Keratinocyte (primary cell): ENCODE data around the gene DAPK3. TPM values are rescaled to one million over a fixed set of nuclear protein-coding genes. Genes with fewer than 3 reads are reported as not detected.

Experiments
- DNase-seq: peaks from one replicate; pipeline ENCODE4 v3.0.0-alpha.2; 2011; ENCODE audit warnings: low read depth, missing footprints, low spot score
- FAIRE-seq: peaks from 2 replicates; lab custom pipeline; 2011; peaks lifted over from hg19 to GRCh38; lab: Jason Lieb, UNC
- H2AFZ ChIP-seq: 2 replicates; pipeline ENCODE4 v1.6.0; 2012; ENCODE audit warnings: low read length, control low read depth, inconsistent platforms; ENCODE audit not compliant: control insufficient read depth
- H3K27ac ChIP-seq: 2 replicates; pipeline ENCODE4 v1.5.1; 2011; ENCODE audit warnings: low read length; ENCODE audit not compliant: control insufficient read depth, insufficient read depth
- H3K27me3 ChIP-seq: 3 replicates; pipeline ENCODE4 v1.6.0; 2011; ENCODE audit warnings: low read length; ENCODE audit not compliant: control insufficient read depth, insufficient read depth; ENCODE audit errors: extremely low read depth
- H3K36me3 ChIP-seq, 2 experiments: 2 replicates in 1 of 2; 3 replicates in 1 of 2; pipeline ENCODE4 v1.5.1; 2011; ENCODE audit warnings: low read length in 2 of 2, mild to moderate bottlenecking in 1 of 2; ENCODE audit not compliant: control insufficient read depth in 2 of 2, insufficient read depth in 2 of 2; ENCODE audit errors: extremely low read depth in 1 of 2
- H3K4me1 ChIP-seq: 3 replicates; pipeline ENCODE4 v1.5.1; 2011; ENCODE audit warnings: low read length; ENCODE audit not compliant: control insufficient read depth, insufficient read depth; ENCODE audit errors: extremely low read depth
- H3K4me2 ChIP-seq: 3 replicates; pipeline ENCODE4 v1.6.0; 2011; ENCODE audit warnings: low read depth, low read length; ENCODE audit not compliant: control insufficient read depth, insufficient read depth; ENCODE audit errors: extremely low read depth
- H3K4me3 ChIP-seq, 3 experiments: fragments of 200-600 bp in 1 of 3; sonication (generic) in 1 of 3; 2 replicates in 2 of 3; 3 replicates in 1 of 3; pipeline ENCODE4 v1.5.1; 2011 to 2016; ENCODE audit warnings: low read length in 3 of 3, mild to moderate bottlenecking in 3 of 3, control low read depth in 2 of 3, inconsistent platforms in 1 of 3, low read depth in 1 of 3, mixed read lengths in 1 of 3, mixed run types in 1 of 3, moderate library complexity in 1 of 3; ENCODE audit not compliant: control insufficient read depth in 2 of 3, insufficient read depth in 2 of 3; ENCODE audit errors: extremely low read depth in 1 of 3
- H3K79me2 ChIP-seq: 2 replicates; pipeline ENCODE4 v1.6.0; 2012; ENCODE audit warnings: low read length; ENCODE audit not compliant: control insufficient read depth, insufficient read depth
- H3K9ac ChIP-seq: 3 replicates; pipeline ENCODE4 v1.6.0; 2011; ENCODE audit warnings: low read length; ENCODE audit not compliant: control insufficient read depth, insufficient read depth; ENCODE audit errors: extremely low read depth
- H3K9me1 ChIP-seq: 3 replicates; pipeline ENCODE4 v1.6.0; 2011; ENCODE audit warnings: low read length; ENCODE audit not compliant: control insufficient read depth, insufficient read depth; ENCODE audit errors: extremely low read depth
- H3K9me3 ChIP-seq: 2 replicates; pipeline ENCODE4 v1.5.1; 2012; ENCODE audit warnings: low read depth, low read length; ENCODE audit not compliant: control insufficient read depth
- H4K20me1 ChIP-seq: 3 replicates; pipeline ENCODE4 v1.6.0; 2011; ENCODE audit warnings: low read length; ENCODE audit not compliant: control insufficient read depth, insufficient read depth; ENCODE audit errors: extremely low read depth
- CTCF ChIP-seq, 3 experiments: IDR thresholded peaks in 1 of 3; conservative IDR thresholded peaks in 1 of 3; optimal IDR thresholded peaks in 1 of 3; 2 replicates in 2 of 3; 3 replicates in 1 of 3; pipeline versions ENCODE3 to v1.5.1; 2011; ENCODE audit warnings: low read length in 3 of 3, mild to moderate bottlenecking in 3 of 3, moderate library complexity in 2 of 3, control low read depth in 1 of 3, inconsistent platforms in 1 of 3; ENCODE audit not compliant: insufficient read depth in 2 of 3; ENCODE audit errors: extremely low read depth in 1 of 3
- EZH2 ChIP-seq: IDR thresholded peaks from one replicate; pipeline ENCODE4 v1.6.1; 2012; ENCODE audit warnings: inconsistent platforms, mild to moderate bottlenecking, low read length, moderate library complexity
- dilution Hi-C: fragments of 300-500 bp; cut with MboI; formaldehyde crosslinking; loops from one replicate; pipeline ENCODE4 v1.7.0; 2020; ENCODE audit warnings: low sequenced_read_pairs; ENCODE audit not compliant: extremely low pct_ligation_motif_present
- polyA plus RNA-seq, 5 experiments: library from polyadenylated mRNA; depleted of rRNA in 3 of 5; stranded (reverse) in 3 of 5; stranded (forward) in 1 of 5; unstranded in 1 of 5; fragments of >200 nt; gene quantifications; 1 replicate in 1 of 5; 2 replicates in 3 of 5; 3 replicates in 1 of 5; pipeline versions ENCODE4 v1.2.1 to v1.2.3, GENCODE V29; 2011 to 2012; ENCODE audit warnings: missing spikeins in 2 of 5, low read depth in 1 of 5, low replicate concordance in 1 of 5

Gene DAPK3
- polyA plus RNA-seq, 1 donor (not counting 4 experiments of a cell fraction or from before 2014, with no cell fraction given): 57.3 TPM

DNA sequence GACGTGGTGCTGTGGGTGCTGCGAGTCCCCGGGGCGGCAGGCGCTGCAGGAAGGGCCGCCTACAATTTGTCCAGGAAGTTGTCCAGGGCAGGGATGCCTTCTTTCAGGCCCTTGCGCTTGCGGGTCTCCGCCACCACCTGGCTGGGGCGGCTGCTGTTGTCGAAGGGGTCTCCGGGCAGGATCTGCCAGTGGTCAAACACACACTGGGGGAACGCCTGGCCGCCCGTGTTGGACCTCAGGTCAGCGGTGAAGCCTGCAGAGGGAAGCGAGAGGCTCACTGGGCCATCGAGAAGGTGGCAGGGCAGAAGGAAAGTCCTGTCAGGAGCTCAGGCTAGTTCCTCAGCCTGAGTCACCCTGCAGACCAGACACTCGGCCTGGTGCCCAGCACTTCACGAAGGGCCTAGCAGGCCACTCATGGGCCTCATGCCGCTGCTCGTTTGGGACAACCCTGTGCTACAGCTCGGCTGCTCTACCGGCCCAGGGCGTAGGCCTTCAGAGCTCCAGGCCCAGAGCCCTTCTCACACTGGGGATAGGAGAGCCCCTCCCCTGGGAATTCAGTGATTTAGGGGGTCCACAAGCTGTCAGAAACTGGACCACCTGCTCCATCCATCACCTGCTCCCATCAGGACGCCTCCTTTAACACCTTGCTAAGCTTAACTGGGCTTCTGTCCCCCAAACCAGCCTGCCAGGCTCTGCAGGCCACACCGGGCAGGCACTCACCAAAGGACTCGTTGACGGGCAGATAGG, 5.8 kb upstream of the DAPK3 start:
- no peak overlapping the region for H3K9ac ChIP-seq
- TF ChIP-seq EZH2: no peak
- TF ChIP-seq CTCF (optimal IDR thresholded peaks at IDR 0.05 in 1 of 3, IDR thresholded peaks at IDR 0.05 in 1 of 3, conservative IDR thresholded peaks at IDR 0.05 in 1 of 3; ENCODE audit: extremely low read depth in 1 of 3, insufficient read depth in 2 of 3, low read length in 3 of 3): no peak
- peaks cover 6% of the 10 kb centered on the region for H3K9me1 ChIP-seq
- H3K36me3 ChIP-seq: peaks cover 57 to 59% of the 10 kb centered on the region in 2 experiments
- H3K9me3 ChIP-seq: no peaks in the 10 kb centered on the region
- H3K27me3 ChIP-seq: no peaks in the 10 kb centered on the region
- no peak overlapping the region for H3K27ac ChIP-seq
- no peaks in the 10 kb centered on the region for H3K4me1 ChIP-seq
- DNase-seq (peak; percentile 61), FAIRE-seq (no peak)
- peaks cover 70% of the 10 kb centered on the region for H4K20me1 ChIP-seq
- no peak overlapping the region for H3K4me3 ChIP-seq
- dilution Hi-C loops: no loop called here
- H2AFZ ChIP-seq: no peak overlapping the region
- H3K4me2 ChIP-seq: no peak overlapping the region
- H3K79me2 ChIP-seq: peaks cover 57% of the 10 kb centered on the region

- no peak overlapping the region for H3K27ac ChIP-seq
- no peak for FAIRE-seq
- no peaks in the 10 kb centered on the region for H3K27me3 ChIP-seq
- H4K20me1 ChIP-seq: peaks cover 63% of the 10 kb centered on the region
- H3K9me3 ChIP-seq: no peaks in the 10 kb centered on the region
- H3K9ac ChIP-seq: no peak overlapping the region
- dilution Hi-C loops: no loop called here
- H3K4me2 ChIP-seq: no peak overlapping the region
- TF ChIP-seq EZH2: no peak
- TF ChIP-seq CTCF (optimal IDR thresholded peaks at IDR 0.05 in 1 of 3, IDR thresholded peaks at IDR 0.05 in 1 of 3, conservative IDR thresholded peaks at IDR 0.05 in 1 of 3; ENCODE audit: extremely low read depth in 1 of 3, insufficient read depth in 2 of 3, low read length in 3 of 3): no peak
- H3K4me1 ChIP-seq: no peaks in the 10 kb centered on the region
- DNase-seq: peak; percentile 15
- peaks cover 47 to 49% of the 10 kb centered on the region in 2 experiments for H3K36me3 ChIP-seq
- peaks cover 48% of the 10 kb centered on the region for H3K79me2 ChIP-seq
- no peak overlapping the region for H3K4me3 ChIP-seq
- no peak overlapping the region for H2AFZ ChIP-seq
- peaks cover 3% of the 10 kb centered on the region for H3K9me1 ChIP-seq
These were observed 4.8 kb upstream of the DAPK3 start for GRCh38 chr19:3975637-3976087.
